H9 (cell line): ENCODE results near the gene SHH. TPM values are rescaled to one million over a fixed set of nuclear protein-coding genes. Genes with fewer than 3 reads are reported as not detected.

ENCODE experiments used
- DNase-seq: peaks from one replicate; pipeline ENCODE4 v3.0.0-alpha.2; 2017
- H2AFZ ChIP-seq: one replicate; pipeline ENCODE4 v1.6.1; 2013; ENCODE audit warnings: mild to moderate bottlenecking, low read length, control low read depth, moderate library complexity
- H2AK5ac ChIP-seq: 2 replicates; pipeline ENCODE4 v1.6.1; 2013; ENCODE audit warnings: low read length, control low read depth, mixed read lengths; ENCODE audit not compliant: insufficient read length
- H2BK120ac ChIP-seq: one replicate; pipeline ENCODE4 v1.6.1; 2013; ENCODE audit warnings: low read depth, mild to moderate bottlenecking, low read length, control low read depth, inconsistent platforms; ENCODE audit not compliant: poor library complexity, severe bottlenecking
- H2BK12ac ChIP-seq: 2 replicates; pipeline ENCODE4 v1.6.1; 2013; ENCODE audit warnings: low read length, control low read depth, mixed read lengths, low read depth; ENCODE audit not compliant: insufficient read length
- H2BK15ac ChIP-seq: 2 replicates; pipeline ENCODE4 v1.6.1; 2013; ENCODE audit warnings: low read depth, low read length, control low read depth
- H2BK20ac ChIP-seq: one replicate; pipeline ENCODE4 v1.6.1; 2013; ENCODE audit warnings: low read depth, mild to moderate bottlenecking, low read length, control low read depth, inconsistent platforms; ENCODE audit not compliant: poor library complexity, severe bottlenecking
- H2BK5ac ChIP-seq: 2 replicates; pipeline ENCODE4 v1.6.1; 2013; ENCODE audit warnings: low read length, control low read depth, mixed read lengths; ENCODE audit not compliant: insufficient read length
- H3K14ac ChIP-seq: 2 replicates; pipeline ENCODE4 v1.6.1; 2013; ENCODE audit warnings: low read length, control low read depth; ENCODE audit not compliant: insufficient read depth
- H3K18ac ChIP-seq: 2 replicates; pipeline ENCODE4 v1.6.1; 2013; ENCODE audit warnings: low read depth, mild to moderate bottlenecking, mixed read lengths, low read length, control low read depth; ENCODE audit not compliant: insufficient read length
- H3K23ac ChIP-seq: 2 replicates; pipeline ENCODE4 v1.6.1; 2013; ENCODE audit warnings: low read length, control low read depth, mixed read lengths, low read depth; ENCODE audit not compliant: insufficient read length
- H3K23me2 ChIP-seq: 2 replicates; pipeline ENCODE4 v1.6.1; 2013; ENCODE audit warnings: low read depth, mild to moderate bottlenecking, mixed read lengths, low read length, control low read depth; ENCODE audit not compliant: insufficient read length, poor library complexity, severe bottlenecking
- H3K27ac ChIP-seq: 2 replicates; pipeline ENCODE4 v1.5.1; 2013; ENCODE audit warnings: low read length, control low read depth, mixed read lengths, low read depth; ENCODE audit not compliant: insufficient read length
- H3K27me3 ChIP-seq: 2 replicates; pipeline ENCODE4 v1.6.1; 2013; ENCODE audit warnings: low read length, control low read depth, inconsistent platforms; ENCODE audit not compliant: insufficient read depth
- H3K4ac ChIP-seq: 2 replicates; pipeline ENCODE4 v1.6.1; 2013; ENCODE audit warnings: low read depth, mild to moderate bottlenecking, control low read depth, inconsistent platforms, low read length, moderate library complexity
- H3K4me1 ChIP-seq: 2 replicates; pipeline ENCODE4 v1.6.1; 2013; ENCODE audit warnings: low read length, control low read depth, inconsistent platforms; ENCODE audit not compliant: insufficient read depth
- H3K4me2 ChIP-seq: 2 replicates; pipeline ENCODE4 v1.6.1; 2013; ENCODE audit warnings: low read length, control low read depth, mixed read lengths; ENCODE audit not compliant: insufficient read length, insufficient read depth
- H3K56ac ChIP-seq: 2 replicates; pipeline ENCODE4 v1.6.1; 2013; ENCODE audit warnings: low read depth, mild to moderate bottlenecking, mixed read lengths, low read length, control low read depth; ENCODE audit not compliant: insufficient read length
- H3K79me1 ChIP-seq: 2 replicates; pipeline ENCODE4 v1.6.1; 2013; ENCODE audit warnings: low read depth, mild to moderate bottlenecking, moderate library complexity, low read length, control low read depth, inconsistent platforms; ENCODE audit not compliant: insufficient read depth, poor library complexity, severe bottlenecking
- H3K79me2 ChIP-seq: 2 replicates; pipeline ENCODE4 v1.6.1; 2013; ENCODE audit warnings: low read length, control low read depth, inconsistent platforms; ENCODE audit not compliant: insufficient read depth
- H3K9ac ChIP-seq: 2 replicates; pipeline ENCODE4 v1.6.1; 2013; ENCODE audit warnings: low read length, control low read depth, mixed read lengths; ENCODE audit not compliant: insufficient read length; ENCODE audit errors: extremely low read depth
- H3K9me3 ChIP-seq: one replicate; pipeline ENCODE4 v1.6.1; 2013; ENCODE audit warnings: low read depth, low read length, inconsistent platforms; ENCODE audit not compliant: control insufficient read depth
- H3T11ph ChIP-seq: one replicate; pipeline ENCODE4 v1.6.1; 2013; ENCODE audit warnings: mild to moderate bottlenecking, low read length, control low read depth, inconsistent platforms
- H4K20me1 ChIP-seq: one replicate; pipeline ENCODE4 v1.6.1; 2013; ENCODE audit not compliant: control insufficient read depth, insufficient read length, insufficient read depth
- H4K5ac ChIP-seq: 2 replicates; pipeline ENCODE4 v1.6.1; 2013; ENCODE audit warnings: low read depth, mild to moderate bottlenecking, mixed read lengths, low read length, control low read depth; ENCODE audit not compliant: insufficient read length
- H4K8ac ChIP-seq: replicated peaks from 2 replicates; pipeline ENCODE4 v1.6.1; 2013; ENCODE audit warnings: low read length, control low read depth, mixed read lengths, low read depth; ENCODE audit not compliant: insufficient read length
- H4K91ac ChIP-seq: 2 replicates; pipeline ENCODE4 v1.6.1; 2013; ENCODE audit warnings: low read depth, mild to moderate bottlenecking, moderate library complexity, mixed read lengths, low read length, control low read depth; ENCODE audit not compliant: insufficient read length
- H3K27ac Mint-ChIP-seq, 3 experiments: 2 replicates in 2 of 3; 3 replicates in 1 of 3; pipeline ENCODE4 v1.8.0; 2020 to 2021; ENCODE audit warnings: mixed read lengths in 3 of 3, mild to moderate bottlenecking in 1 of 3, moderate library complexity in 1 of 3
- H3K27me3 Mint-ChIP-seq: 2 replicates; pipeline ENCODE4 v1.8.0; 2021; ENCODE audit warnings: low read depth, mild to moderate bottlenecking, moderate library complexity, mixed read lengths
- H3K36me3 Mint-ChIP-seq, 3 experiments: 2 replicates in 2 of 3; 3 replicates in 1 of 3; pipeline ENCODE4 v1.8.0; 2020 to 2021; ENCODE audit warnings: low read depth in 3 of 3, mixed read lengths in 3 of 3; ENCODE audit not compliant: insufficient read depth in 1 of 3
- H3K4me1 Mint-ChIP-seq, 2 experiments: 2 replicates each; pipeline ENCODE4 v1.8.0; 2020; ENCODE audit warnings: mixed read lengths in 2 of 2
- H3K4me3 Mint-ChIP-seq, 2 experiments: 2 replicates in 1 of 2; 3 replicates in 1 of 2; pipeline ENCODE4 v1.8.0; 2020 to 2021; ENCODE audit warnings: mild to moderate bottlenecking in 2 of 2, mixed read lengths in 2 of 2, moderate library complexity in 1 of 2
- H3K9me3 Mint-ChIP-seq, 2 experiments: 2 replicates in 1 of 2; 3 replicates in 1 of 2; pipeline ENCODE4 v1.8.0; 2020; ENCODE audit warnings: mild to moderate bottlenecking in 2 of 2, mixed read lengths in 2 of 2, moderate library complexity in 1 of 2
- CTCF ChIP-seq: fragments of 200-600 bp; sonication (generic); conservative IDR thresholded peaks from 3 replicates; pipeline ENCODE4 v1.8.0; 2021; ENCODE audit warnings: antibody characterized with exemption, mild to moderate bottlenecking
- WGBS: extraction: QIAGEN DNeasy Blood & Tissue Kit; methylation state at CpG from one replicate; pipeline ENCODE4 v1.1.7; 2013; ENCODE audit warnings: missing lambda C conversion rate, low lambda C conversion rate, mixed read lengths; ENCODE audit not compliant: insufficient read length; ENCODE audit errors: extremely low coverage; 5-methylcytosine and 5-hydroxymethylcytosine counted together
- total RNA-seq: library from RNA; stranded (reverse); gene quantifications from 2 replicates; pipeline ENCODE4 v1.2.1, GENCODE V29; 2021

The SHH gene
- total RNA-seq, 1 experiment from 2014 or later, result 0.07 TPM

DNA sequence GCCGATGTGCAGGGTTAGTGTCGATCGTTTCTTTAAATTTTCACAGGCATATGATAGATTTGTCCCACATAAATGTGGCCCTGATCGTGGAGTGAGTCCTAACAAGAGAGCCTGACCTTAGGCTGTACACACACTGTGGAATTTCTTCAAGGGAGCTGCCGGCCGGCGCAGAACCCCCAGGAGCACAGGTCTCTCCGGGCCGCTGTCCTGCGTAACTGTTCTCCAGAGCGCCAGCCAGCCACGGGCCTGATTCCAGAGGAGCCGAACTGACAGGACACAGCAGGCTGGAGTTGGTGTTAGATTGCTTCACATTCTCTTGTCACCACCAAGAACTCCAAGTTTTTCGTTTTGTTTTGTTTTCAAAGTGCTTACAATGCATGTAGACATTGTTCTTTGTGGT is 37.3 kb downstream of the SHH start:
- no peak overlapping the region for H3K4me2 ChIP-seq
- no peaks in the 10 kb centered on the region for H4K20me1 ChIP-seq
- no peak overlapping the region for H4K91ac ChIP-seq
- no peaks in the 10 kb centered on the region for H3K9me3 Mint-ChIP-seq
- DNase-seq, result no peak
- H3K79me2 ChIP-seq, result no peaks in the 10 kb centered on the region
- H2AFZ ChIP-seq, result no peak overlapping the region
- H4K8ac ChIP-seq, result no peak overlapping the region
- no peak overlapping the region for H3K14ac ChIP-seq
- H3K4me1 ChIP-seq, result no peaks in the 10 kb centered on the region
- H3K56ac ChIP-seq, result no peak overlapping the region
- WGBS, result no CpG with 5 or more reads among the region's 14 CpGs
- no peak overlapping the region; a peak in 1 of 7 replicates for H3K27ac Mint-ChIP-seq
- H2BK120ac ChIP-seq, result no peak overlapping the region
- no peak overlapping the region for H3K4ac ChIP-seq
- no peaks in the 10 kb centered on the region for H3K79me1 ChIP-seq
- peaks cover 8% of the 10 kb centered on the region in 2 experiments for H3K4me1 Mint-ChIP-seq
- no peak overlapping the region for H4K5ac ChIP-seq
- H3K27me3 ChIP-seq, result no peaks in the 10 kb centered on the region
- TF ChIP-seq CTCF, result no peak
- no peaks in the 10 kb centered on the region; the same call in 1 of the 2 replicates for H3K27me3 Mint-ChIP-seq
- no peaks in the 10 kb centered on the region for H3K23me2 ChIP-seq
- H2BK5ac ChIP-seq, result no peak overlapping the region
- H2BK15ac ChIP-seq, result no peak overlapping the region
- H3K27ac ChIP-seq, result no peak overlapping the region
- peaks cover 22 to 65% (median 44%) of the 10 kb centered on the region in 3 experiments; a peak in 6 of 7 replicates for H3K36me3 Mint-ChIP-seq
- H3K9me3 ChIP-seq, result no peaks in the 10 kb centered on the region
- H3K18ac ChIP-seq, result no peak overlapping the region
- H2BK20ac ChIP-seq, result no peak overlapping the region
- H3K9ac ChIP-seq, result no peak overlapping the region
- no peak overlapping the region for H3T11ph ChIP-seq
- H2AK5ac ChIP-seq, result no peak overlapping the region
- no peak overlapping the region for H2BK12ac ChIP-seq
- H3K23ac ChIP-seq, result no peak overlapping the region
- no peak overlapping the region for H3K4me3 Mint-ChIP-seq
